H1 (cell line): Measurements from ENCODE around the gene TMTC2. TPM values are rescaled to one million over a fixed set of nuclear protein-coding genes. Genes with fewer than 3 reads are reported as not detected.
"Not testable (repeated sequence)": the region's sequence is repeated elsewhere in the genome, so short reads cannot be mapped to it uniquely, and the experiment has no call there.

ENCODE experiments used
- CTCF ChIA-PET: fragments of 300-600 bp; sonication (Branson Sonifier 250); formaldehyde crosslinking; loops from one replicate; lab custom pipeline; 2021; ENCODE audit not compliant: partially characterized antibody; lab: Charles Lee
- POLR2A ChIA-PET: fragments of 300-600 bp; sonication (Branson Sonifier 250); formaldehyde crosslinking; loops from one replicate; lab custom pipeline; 2021; ENCODE audit warnings: inconsistent platforms; ENCODE audit not compliant: partially characterized antibody; lab: Charles Lee
- DNase-seq, 2 experiments: peaks; one replicate each; pipeline versions ENCODE4 v3.0.0 to v3.0.0-alpha.2; 2010 to 2022; ENCODE audit warnings: low spot score in 2 of 2, low read depth in 1 of 2, mixed read lengths in 1 of 2
- FAIRE-seq: peaks from 2 replicates; lab custom pipeline; 2011; peaks lifted over from hg19 to GRCh38; lab: Jason Lieb, UNC
- H2AFZ ChIP-seq: 2 replicates; pipeline ENCODE4 v1.8.1; 2012; ENCODE audit warnings: low read length, inconsistent platforms
- H2AK5ac ChIP-seq: 2 replicates; pipeline ENCODE4 v1.6.1; 2013; ENCODE audit warnings: low read depth, low read length
- H2BK120ac ChIP-seq: replicated peaks from 2 replicates; pipeline ENCODE3; 2013; ENCODE audit warnings: low read depth, low read length, inconsistent platforms
- H2BK12ac ChIP-seq: 2 replicates; pipeline ENCODE4 v1.6.1; 2013; ENCODE audit warnings: low read depth, low read length
- H2BK15ac ChIP-seq: 2 replicates; pipeline ENCODE4 v1.6.1; 2013; ENCODE audit warnings: low read length
- H2BK20ac ChIP-seq: 2 replicates; pipeline ENCODE4 v1.6.1; 2013; ENCODE audit warnings: low read length
- H2BK5ac ChIP-seq: 2 replicates; pipeline ENCODE4 v1.6.1; 2013; ENCODE audit warnings: low read depth, low read length
- H3K14ac ChIP-seq: 2 replicates; pipeline ENCODE4 v1.6.1; 2013; ENCODE audit warnings: inconsistent platforms; ENCODE audit not compliant: insufficient read length
- H3K18ac ChIP-seq: 2 replicates; pipeline ENCODE4 v1.6.1; 2013; ENCODE audit warnings: low read length; ENCODE audit errors: extremely low read depth
- H3K23ac ChIP-seq: 2 replicates; pipeline ENCODE4 v1.6.1; 2013; ENCODE audit warnings: inconsistent platforms; ENCODE audit not compliant: insufficient read length
- H3K23me2 ChIP-seq: 2 replicates; pipeline ENCODE4 v1.6.1; 2013; ENCODE audit warnings: low read depth, low read length
- H3K27ac ChIP-seq: 2 replicates; pipeline ENCODE4 v1.6.1; 2011; ENCODE audit warnings: low read depth, low read length, inconsistent platforms
- H3K27me3 ChIP-seq, 4 experiments: replicated peaks in 1 of 4; 1 replicate in 1 of 4; 2 replicates in 3 of 4; pipeline versions ENCODE4 v1.6.1 to v1.8.1; 2011 to 2013; ENCODE audit warnings: low read length in 3 of 4, mild to moderate bottlenecking in 3 of 4, inconsistent platforms in 2 of 4, mixed read lengths in 2 of 4, moderate library complexity in 1 of 4; ENCODE audit not compliant: control insufficient read depth in 3 of 4, insufficient read depth in 3 of 4; ENCODE audit errors: extremely low read depth in 1 of 4
- H3K36me3 ChIP-seq, 4 experiments: 2 replicates each; pipeline versions ENCODE4 v1.6.1 to v1.8.1; 2011 to 2013; ENCODE audit warnings: mild to moderate bottlenecking in 4 of 4, low read length in 3 of 4, moderate library complexity in 2 of 4, control low read depth in 1 of 4, inconsistent platforms in 1 of 4; ENCODE audit not compliant: insufficient read depth in 4 of 4, control insufficient read depth in 2 of 4
- H3K4ac ChIP-seq: replicated peaks from 2 replicates; pipeline ENCODE3; 2013; ENCODE audit warnings: low read length, low read depth, mixed read lengths, inconsistent platforms; ENCODE audit not compliant: insufficient read length
- H3K4me1 ChIP-seq, 4 experiments: replicated peaks in 1 of 4; 1 replicate in 1 of 4; 2 replicates in 3 of 4; pipeline versions ENCODE4 v1.6.1 to v1.8.1; 2011 to 2013; ENCODE audit warnings: low read length in 3 of 4, inconsistent platforms in 2 of 4, mixed read lengths in 1 of 4; ENCODE audit not compliant: insufficient read depth in 4 of 4, control insufficient read depth in 3 of 4
- H3K4me2 ChIP-seq, 2 experiments: 2 replicates each; pipeline versions ENCODE4 v1.6.1 to v1.8.1; 2011 to 2013; ENCODE audit warnings: low read depth in 2 of 2, low read length in 2 of 2, control low read depth in 1 of 2, inconsistent platforms in 1 of 2, mild to moderate bottlenecking in 1 of 2; ENCODE audit not compliant: insufficient read depth in 1 of 2
- H3K4me3 ChIP-seq, 4 experiments: fragments of 200-600, 300-600 bp in 1 of 4; sonication (generic), shearing (Covaris generic), sonication (Bioruptor Twin) in 1 of 4; 2 replicates each; pipeline versions ENCODE4 v1.5.1 to v1.8.1; 2011 to 2016; ENCODE audit warnings: low read length in 4 of 4, low read depth in 3 of 4, control low read depth in 2 of 4, inconsistent platforms in 2 of 4, mild to moderate bottlenecking in 2 of 4, mixed read lengths in 1 of 4, moderate library complexity in 1 of 4; ENCODE audit not compliant: insufficient read depth in 2 of 4; ENCODE audit errors: extremely low read depth in 1 of 4
- H3K56ac ChIP-seq: replicated peaks from 2 replicates; pipeline ENCODE3; 2013; ENCODE audit warnings: low read depth, mild to moderate bottlenecking, mixed read lengths, low read length, inconsistent platforms; ENCODE audit not compliant: insufficient read length
- H3K79me1 ChIP-seq: 2 replicates; pipeline ENCODE4 v1.6.1; 2013; ENCODE audit warnings: low read depth, low read length, control low read depth
- H3K79me2 ChIP-seq, 2 experiments: 2 replicates each; pipeline versions ENCODE4 v1.6.1 to v1.8.1; 2012 to 2013; ENCODE audit warnings: low read length in 2 of 2, mild to moderate bottlenecking in 2 of 2, inconsistent platforms in 1 of 2; ENCODE audit not compliant: insufficient read depth in 2 of 2, control insufficient read depth in 1 of 2
- H3K9ac ChIP-seq, 4 experiments: replicated peaks in 1 of 4; 1 replicate in 1 of 4; 2 replicates in 3 of 4; pipeline versions ENCODE4 v1.6.1 to v1.8.1; 2011 to 2013; ENCODE audit warnings: low read depth in 3 of 4, low read length in 3 of 4, control low read depth in 2 of 4, mild to moderate bottlenecking in 2 of 4, moderate library complexity in 2 of 4, inconsistent platforms in 1 of 4; ENCODE audit errors: extremely low read depth in 1 of 4
- H3K9me3 ChIP-seq, 2 experiments: 2 replicates each; pipeline versions ENCODE4 v1.6.1 to v1.8.1; 2012 to 2013; ENCODE audit warnings: mild to moderate bottlenecking in 2 of 2, moderate library complexity in 2 of 2, control low read depth in 1 of 2, inconsistent platforms in 1 of 2, low read depth in 1 of 2, low read length in 1 of 2, mixed read lengths in 1 of 2; ENCODE audit not compliant: insufficient read depth in 2 of 2
- H4K20me1 ChIP-seq, 2 experiments: replicated peaks in 1 of 2; 2 replicates each; pipeline versions ENCODE3 to v1.8.1; 2011 to 2013; ENCODE audit warnings: inconsistent platforms in 2 of 2, low read length in 2 of 2, mild to moderate bottlenecking in 1 of 2; ENCODE audit not compliant: insufficient read depth in 2 of 2, control insufficient read depth in 1 of 2
- H4K5ac ChIP-seq: 2 replicates; pipeline ENCODE4 v1.6.1; 2013; ENCODE audit warnings: low read length, low read depth, mixed read lengths, inconsistent platforms; ENCODE audit not compliant: insufficient read length
- H4K8ac ChIP-seq: 2 replicates; pipeline ENCODE4 v1.8.0; 2013; ENCODE audit warnings: mild to moderate bottlenecking, moderate library complexity, low read length, inconsistent platforms; ENCODE audit not compliant: insufficient read depth; ENCODE audit errors: extremely low read depth
- H4K91ac ChIP-seq: replicated peaks from 2 replicates; pipeline ENCODE3; 2013; ENCODE audit warnings: low read length, mixed read lengths, inconsistent platforms; ENCODE audit not compliant: insufficient read length
- WGBS, 2 experiments: shearing (Covaris generic) in 1 of 2; methylation state at CpG; one replicate each; pipeline versions ENCODE4 v1.1.6 to v1.1.7; 2013 to 2015; ENCODE audit warnings: low lambda C conversion rate in 2 of 2, mixed read lengths in 2 of 2, inconsistent platforms in 1 of 2, low coverage in 1 of 2, missing lambda C conversion rate in 1 of 2; ENCODE audit not compliant: insufficient replicate concordance in 2 of 2, insufficient coverage in 1 of 2, insufficient read length in 1 of 2; ENCODE audit errors: extremely low coverage in 1 of 2, missing lambda C conversion rate in 1 of 2; 5-methylcytosine and 5-hydroxymethylcytosine counted together
- polyA plus RNA-seq, 7 experiments: library from polyadenylated mRNA; depleted of rRNA in 3 of 7; stranded (reverse) in 5 of 7; unstranded in 2 of 7; fragments of >200 nt in 5 of 7; fragments of 200-250 nt in 2 of 7; gene quantifications; 1 replicate in 5 of 7; 2 replicates in 1 of 7; 4 replicates in 1 of 7; pipeline versions ENCODE4 v1.2.1 to v1.2.3, GENCODE V29; 2011 to 2013; ENCODE audit warnings: missing spikeins in 2 of 7, mixed read lengths in 2 of 7
- total RNA-seq: library from RNA; stranded (reverse); fragmentation: NEBNext Ultra II Directional; extraction: Animal tissue kit (Norgen Biotek cat#: 25700); gene quantifications from 2 replicates; pipeline ENCODE4 v1.2.1, GENCODE V29; 2021

Gene TMTC2
- total and polyA plus RNA-seq, 2 of the 8 experiments (the other 6 are each of a cell fraction or from before 2014, with no cell fraction given) = 2.3 to 3.9 TPM

- H4K8ac ChIP-seq, H3K79me1 ChIP-seq, POLR2A ChIA-PET, H2BK15ac ChIP-seq, H3K36me3 ChIP-seq, H3K14ac ChIP-seq, H2AK5ac ChIP-seq, H2BK20ac ChIP-seq, H3K27ac ChIP-seq, H3K56ac ChIP-seq, H4K5ac ChIP-seq, H3K27me3 ChIP-seq, H3K4ac ChIP-seq, H3K4me3 ChIP-seq, CTCF ChIA-PET, H4K20me1 ChIP-seq, H3K9me3 ChIP-seq, H3K18ac ChIP-seq, H3K23me2 ChIP-seq, DNase-seq, H4K91ac ChIP-seq, H3K79me2 ChIP-seq, H3K9ac ChIP-seq, FAIRE-seq, H2BK120ac ChIP-seq, H3K4me2 ChIP-seq, H2AFZ ChIP-seq, H3K4me1 ChIP-seq, H2BK12ac ChIP-seq, H2BK5ac ChIP-seq, H3K23ac ChIP-seq: not testable (repeated sequence)
- 88% methylated on average over 2 of the region's 2 CpGs; no CpG with 5 or more reads in 1 of the 2 experiments for WGBS, 2 experiments
These were observed 118.3 kb downstream of the TMTC2 start for GRCh38 chr12:82805004-82805403.
